ENCODE results near the gene OR13D1. TPM values are rescaled to one million over a fixed set of nuclear protein-coding genes. Genes with fewer than 3 reads are reported as not detected.
"Not testable (repeated sequence)": the region's sequence is repeated elsewhere in the genome, so short reads cannot be mapped to it uniquely, and the experiment has no call there.

OR13D1 gene
- polyA plus RNA-seq, 1 donor from 2014 or later: not detected

DNA sequence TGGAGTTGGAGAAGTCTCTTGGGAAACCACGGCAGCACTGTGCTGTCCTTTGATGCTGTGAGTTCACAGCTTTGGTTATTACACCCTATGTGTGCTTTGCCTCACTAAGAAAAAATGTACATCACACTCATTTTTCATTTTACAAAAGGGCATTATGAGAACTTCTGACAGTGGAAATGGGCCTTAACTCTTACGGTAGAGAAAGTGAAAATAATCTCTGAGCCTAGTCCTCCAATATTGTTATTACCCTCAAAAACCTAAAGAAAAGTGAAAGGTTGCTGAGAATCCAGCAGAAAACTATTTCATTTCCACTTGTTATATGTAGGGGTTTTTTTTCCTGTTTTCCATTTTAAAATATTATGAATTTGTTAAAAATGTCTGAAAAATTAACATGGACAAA is 8.2 kb upstream of the OR13D1 start:
- Histone ChIP-seq H3K79me2 (replicated peaks; ENCODE audit: insufficient read depth, low read length) (no peaks in the 10 kb centered on the region), H3K9ac (ENCODE audit: low read length) (no peak overlapping the region), H3K27ac (ENCODE audit: low read length) (no peak overlapping the region), H4K20me1 (ENCODE audit: insufficient read depth) (no peaks in the 10 kb centered on the region), H3K9me2 (ENCODE audit: insufficient read depth, low read length) (no peaks in the 10 kb centered on the region), H3K4me2 (ENCODE audit: low read length) (no peak overlapping the region), H3F3A (ENCODE audit: insufficient read depth, low read length, poor library complexity, severe bottlenecking) (no peaks in the 10 kb centered on the region), H3K4me3 (ENCODE audit: low read length) (no peak overlapping the region), H3K9me3 (ENCODE audit: low read length) (no peaks in the 10 kb centered on the region), H2AFZ (ENCODE audit: low read depth, low read length) (no peak overlapping the region), H3K27me3 (ENCODE audit: insufficient read depth, low read depth, low read length) (no peaks in the 10 kb centered on the region), H3K36me3 (ENCODE audit: insufficient read depth, low read length) (no peaks in the 10 kb centered on the region)
- TF ChIP-seq MXI1 (conservative IDR thresholded peaks at IDR 0.05; ENCODE audit: poor library complexity, severe bottlenecking): no peak
- TF ChIP-seq EP300 (conservative IDR thresholded peaks at IDR 0.05; ENCODE audit: poor library complexity, severe bottlenecking): no peak
- no peak for TF ChIP-seq EZH2 (IDR thresholded peaks at IDR 0.05; ENCODE audit: borderline replicate concordance, insufficient read depth, low read length, poor library complexity, severe bottlenecking)
- no peak for TF ChIP-seq TAF1 (IDR thresholded peaks at IDR 0.05; ENCODE audit: low read depth)
- no peak for TF ChIP-seq POLR2AphosphoS5 (IDR thresholded peaks at IDR 0.05)
- TF ChIP-seq, protein P1, sequence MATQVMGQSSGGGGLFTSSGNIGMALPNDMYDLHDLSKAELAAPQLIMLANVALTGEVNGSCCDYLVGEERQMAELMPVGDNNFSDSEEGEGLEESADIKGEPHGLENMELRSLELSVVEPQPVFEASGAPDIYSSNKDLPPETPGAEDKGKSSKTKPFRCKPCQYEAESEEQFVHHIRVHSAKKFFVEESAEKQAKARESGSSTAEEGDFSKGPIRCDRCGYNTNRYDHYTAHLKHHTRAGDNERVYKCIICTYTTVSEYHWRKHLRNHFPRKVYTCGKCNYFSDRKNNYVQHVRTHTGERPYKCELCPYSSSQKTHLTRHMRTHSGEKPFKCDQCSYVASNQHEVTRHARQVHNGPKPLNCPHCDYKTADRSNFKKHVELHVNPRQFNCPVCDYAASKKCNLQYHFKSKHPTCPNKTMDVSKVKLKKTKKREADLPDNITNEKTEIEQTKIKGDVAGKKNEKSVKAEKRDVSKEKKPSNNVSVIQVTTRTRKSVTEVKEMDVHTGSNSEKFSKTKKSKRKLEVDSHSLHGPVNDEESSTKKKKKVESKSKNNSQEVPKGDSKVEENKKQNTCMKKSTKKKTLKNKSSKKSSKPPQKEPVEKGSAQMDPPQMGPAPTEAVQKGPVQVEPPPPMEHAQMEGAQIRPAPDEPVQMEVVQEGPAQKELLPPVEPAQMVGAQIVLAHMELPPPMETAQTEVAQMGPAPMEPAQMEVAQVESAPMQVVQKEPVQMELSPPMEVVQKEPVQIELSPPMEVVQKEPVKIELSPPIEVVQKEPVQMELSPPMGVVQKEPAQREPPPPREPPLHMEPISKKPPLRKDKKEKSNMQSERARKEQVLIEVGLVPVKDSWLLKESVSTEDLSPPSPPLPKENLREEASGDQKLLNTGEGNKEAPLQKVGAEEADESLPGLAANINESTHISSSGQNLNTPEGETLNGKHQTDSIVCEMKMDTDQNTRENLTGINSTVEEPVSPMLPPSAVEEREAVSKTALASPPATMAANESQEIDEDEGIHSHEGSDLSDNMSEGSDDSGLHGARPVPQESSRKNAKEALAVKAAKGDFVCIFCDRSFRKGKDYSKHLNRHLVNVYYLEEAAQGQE (IDR thresholded peaks at IDR 0.05; ENCODE audit: borderline replicate concordance): no peak
- no peak for TF ChIP-seq SMC3 (conservative IDR thresholded peaks at IDR 0.05; ENCODE audit: poor library complexity)
- TF ChIP-seq RAD21 (conservative IDR thresholded peaks at IDR 0.05): no peak
- TF ChIP-seq, protein P2, sequence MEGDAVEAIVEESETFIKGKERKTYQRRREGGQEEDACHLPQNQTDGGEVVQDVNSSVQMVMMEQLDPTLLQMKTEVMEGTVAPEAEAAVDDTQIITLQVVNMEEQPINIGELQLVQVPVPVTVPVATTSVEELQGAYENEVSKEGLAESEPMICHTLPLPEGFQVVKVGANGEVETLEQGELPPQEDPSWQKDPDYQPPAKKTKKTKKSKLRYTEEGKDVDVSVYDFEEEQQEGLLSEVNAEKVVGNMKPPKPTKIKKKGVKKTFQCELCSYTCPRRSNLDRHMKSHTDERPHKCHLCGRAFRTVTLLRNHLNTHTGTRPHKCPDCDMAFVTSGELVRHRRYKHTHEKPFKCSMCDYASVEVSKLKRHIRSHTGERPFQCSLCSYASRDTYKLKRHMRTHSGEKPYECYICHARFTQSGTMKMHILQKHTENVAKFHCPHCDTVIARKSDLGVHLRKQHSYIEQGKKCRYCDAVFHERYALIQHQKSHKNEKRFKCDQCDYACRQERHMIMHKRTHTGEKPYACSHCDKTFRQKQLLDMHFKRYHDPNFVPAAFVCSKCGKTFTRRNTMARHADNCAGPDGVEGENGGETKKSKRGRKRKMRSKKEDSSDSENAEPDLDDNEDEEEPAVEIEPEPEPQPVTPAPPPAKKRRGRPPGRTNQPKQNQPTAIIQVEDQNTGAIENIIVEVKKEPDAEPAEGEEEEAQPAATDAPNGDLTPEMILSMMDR (IDR thresholded peaks at IDR 0.05; ENCODE audit: poor library complexity, severe bottlenecking): no peak

DNA sequence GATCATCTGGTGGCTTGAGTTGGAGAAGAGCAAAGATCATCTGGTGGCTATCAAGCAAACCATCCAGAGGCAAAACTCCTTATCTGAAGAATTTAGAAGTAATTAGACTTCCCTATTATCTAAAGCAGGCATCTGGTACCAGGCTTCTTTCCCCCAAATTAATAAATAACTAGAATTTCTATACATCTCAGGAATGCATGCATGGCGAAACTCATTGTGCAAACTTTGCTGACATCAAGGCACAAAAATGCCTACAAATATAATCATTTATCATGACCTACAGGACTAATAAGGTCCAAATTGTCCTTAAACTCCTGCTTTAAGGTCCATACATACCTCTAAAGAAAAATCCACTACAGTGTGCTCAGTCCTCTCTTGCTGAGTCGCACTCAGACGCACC is 6.0 kb downstream of the OR13D1 start:
- Histone ChIP-seq H3K4me2 (ENCODE audit: low read length) (no peak overlapping the region), H3K27ac (ENCODE audit: low read length) (no peak overlapping the region), H3F3A (ENCODE audit: insufficient read depth, low read length, poor library complexity, severe bottlenecking) (no peaks in the 10 kb centered on the region), H3K9ac (ENCODE audit: low read length) (no peak overlapping the region), H3K9me2 (ENCODE audit: insufficient read depth, low read length) (no peaks in the 10 kb centered on the region), H2AFZ (ENCODE audit: low read depth, low read length) (no peak overlapping the region), H3K36me3 (ENCODE audit: insufficient read depth, low read length) (no peaks in the 10 kb centered on the region), H3K4me3 (ENCODE audit: low read length) (no peak overlapping the region), H3K9me3 (ENCODE audit: low read length) (no peaks in the 10 kb centered on the region), H3K79me2 (replicated peaks; ENCODE audit: insufficient read depth, low read length) (no peaks in the 10 kb centered on the region), H3K27me3 (ENCODE audit: insufficient read depth, low read depth, low read length) (no peaks in the 10 kb centered on the region), H4K20me1 (ENCODE audit: insufficient read depth) (no peaks in the 10 kb centered on the region)
- TF ChIP-seq EZH2 (IDR thresholded peaks at IDR 0.05; ENCODE audit: borderline replicate concordance, insufficient read depth, low read length, poor library complexity, severe bottlenecking): no peak
- TF ChIP-seq, protein P1 (IDR thresholded peaks at IDR 0.05; ENCODE audit: borderline replicate concordance): no peak
- TF ChIP-seq SMC3 (conservative IDR thresholded peaks at IDR 0.05; ENCODE audit: poor library complexity): no peak
- TF ChIP-seq MXI1 (conservative IDR thresholded peaks at IDR 0.05; ENCODE audit: poor library complexity, severe bottlenecking): no peak
- no peak for TF ChIP-seq POLR2AphosphoS5 (IDR thresholded peaks at IDR 0.05)
- TF ChIP-seq TAF1 (IDR thresholded peaks at IDR 0.05; ENCODE audit: low read depth): no peak

DNA sequence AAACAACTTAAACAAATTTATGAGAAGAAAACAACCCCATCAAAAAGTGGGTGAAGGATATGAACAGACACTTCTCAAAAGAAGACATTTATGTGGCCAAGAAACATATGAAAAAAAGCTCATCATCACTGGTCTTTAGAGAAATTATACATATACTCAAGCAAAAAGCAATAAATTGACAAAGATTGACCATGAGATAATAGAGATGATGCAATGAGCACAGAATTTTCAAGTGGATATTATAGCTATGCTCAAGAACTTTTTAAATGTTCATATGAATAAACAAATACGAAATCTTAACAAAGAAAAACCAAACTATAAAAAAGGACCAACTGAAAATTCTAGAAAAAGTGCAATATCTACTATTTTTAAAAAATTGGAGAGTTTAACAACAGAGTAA is 14.4 kb downstream of the OR13D1 start:
- H3K36me3 ChIP-seq (ENCODE audit: insufficient read depth, low read length); H4K20me1 ChIP-seq (ENCODE audit: insufficient read depth); H3K9me3 ChIP-seq (ENCODE audit: low read length); H3K9ac ChIP-seq (ENCODE audit: low read length); H3K79me2 ChIP-seq (replicated peaks; ENCODE audit: insufficient read depth, low read length); H3K27ac ChIP-seq (ENCODE audit: low read length); H3K4me3 ChIP-seq (ENCODE audit: low read length); H3K9me2 ChIP-seq (ENCODE audit: insufficient read depth, low read length); H3K27me3 ChIP-seq (ENCODE audit: insufficient read depth, low read depth, low read length); H2AFZ ChIP-seq (ENCODE audit: low read depth, low read length); H3K4me2 ChIP-seq (ENCODE audit: low read length); H3F3A ChIP-seq (ENCODE audit: insufficient read depth, low read length, poor library complexity, severe bottlenecking): not testable (repeated sequence)

All from neural cell (in vitro differentiated cells).